ENCODE data around the gene THEMIS.

THEMIS gene

DNA sequence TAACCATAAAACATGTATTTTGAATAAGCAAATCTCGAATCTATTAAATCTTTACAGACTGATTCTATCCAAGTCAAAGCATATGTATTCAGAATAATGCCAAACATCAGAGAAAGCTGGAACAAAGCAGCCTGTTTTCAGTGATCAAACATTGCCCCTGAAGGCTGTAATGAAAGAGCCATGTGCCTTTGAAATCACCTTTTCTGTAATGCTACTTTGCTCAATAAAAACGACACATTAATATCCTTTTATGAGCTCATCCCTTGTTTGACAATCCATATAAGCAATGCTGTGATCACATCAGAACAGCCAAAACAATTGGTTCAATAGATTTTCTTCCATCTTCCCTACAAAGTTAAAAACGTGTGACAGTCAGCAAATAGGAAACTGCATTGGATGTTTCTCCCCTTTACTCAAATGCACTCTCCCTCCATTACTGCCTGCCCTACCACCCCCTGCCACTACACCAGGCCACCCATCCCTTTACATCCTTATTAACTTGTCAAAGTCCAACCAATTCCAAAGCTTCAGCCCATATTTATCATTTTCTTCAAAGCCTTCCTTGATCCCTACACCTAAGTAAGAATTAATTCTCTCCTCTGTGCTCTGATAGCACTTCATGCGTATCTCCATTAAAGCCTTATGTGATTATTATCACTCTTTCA, 42.0 kb downstream of the THEMIS start:
- DNase-seq: no peak

DNA sequence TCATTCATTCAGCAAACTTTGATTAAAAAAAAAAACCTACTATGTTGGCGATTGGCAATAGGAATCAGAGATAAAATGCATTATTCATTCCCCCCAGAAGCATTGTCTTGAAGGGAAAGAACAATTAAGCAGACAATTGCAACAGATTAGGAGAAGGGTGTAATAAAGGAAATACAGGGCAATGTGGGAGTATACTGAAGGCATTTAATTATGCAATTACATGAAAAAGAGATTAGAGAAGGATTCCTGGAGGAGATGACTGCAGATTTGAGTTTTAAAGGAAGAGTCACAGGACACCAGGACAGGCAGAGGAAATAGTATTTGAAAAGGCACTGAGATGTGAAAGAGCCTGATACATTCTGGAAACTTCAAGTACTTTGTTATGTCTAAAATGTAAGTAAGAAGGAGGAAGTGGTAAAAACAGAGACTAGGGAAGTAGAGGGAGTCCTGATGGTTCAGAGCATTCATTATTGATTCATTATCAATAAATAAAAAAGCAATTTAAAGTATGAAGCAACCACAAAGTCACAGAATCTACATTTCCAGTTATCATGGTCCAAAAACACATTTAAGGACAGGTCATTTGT, 43.7 kb downstream of the THEMIS start:
- DNase-seq: no peak

- DNase-seq: peak in 2 of 3 donors; percentile 2 to 4
These were observed 45.2 kb downstream of the THEMIS start for GRCh38 chr6:127855542-127856159.

- DNase-seq: no peak
These were observed 46.8 kb downstream of the THEMIS start for GRCh38 chr6:127854009-127854408.

- no peak for DNase-seq
These were observed 49.7 kb downstream of the THEMIS start for GRCh38 chr6:127851197-127851596.

DNA sequence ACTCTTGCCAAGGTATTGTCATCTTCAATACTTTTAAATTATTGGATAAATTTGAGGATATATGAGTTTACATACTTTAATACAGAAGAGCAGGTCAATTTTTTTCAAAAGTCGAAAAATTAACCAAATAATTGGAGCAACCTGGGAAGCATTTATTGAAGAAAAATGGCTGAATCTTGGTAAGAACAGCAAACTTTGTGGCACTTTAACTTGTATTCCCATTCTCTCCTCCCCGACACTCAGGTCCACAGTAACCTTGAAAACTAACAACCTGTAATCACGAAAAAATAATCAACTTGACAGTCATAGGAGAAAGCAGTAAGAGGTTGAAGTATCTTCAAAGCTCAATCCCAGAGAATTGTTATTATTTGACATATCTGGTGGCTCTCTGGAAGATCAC, 55.6 kb downstream of the THEMIS start:
- DNase-seq: no peak

GRCh38 chr6:127844529-127844928, 56.3 kb downstream of the THEMIS start:
- no peak for DNase-seq

GRCh38 chr6:127843582-127843981, 57.3 kb downstream of the THEMIS start:
- DNase-seq: no peak

GRCh38 chr6:127842562-127842961, 58.3 kb downstream of the THEMIS start:
- no peak for DNase-seq

- DNase-seq: no peak
These were observed 59.0 kb downstream of the THEMIS start for GRCh38 chr6:127841811-127842210.

- no peak for DNase-seq
These were observed 66.7 kb downstream of the THEMIS start for GRCh38 chr6:127834136-127834535.

DNA sequence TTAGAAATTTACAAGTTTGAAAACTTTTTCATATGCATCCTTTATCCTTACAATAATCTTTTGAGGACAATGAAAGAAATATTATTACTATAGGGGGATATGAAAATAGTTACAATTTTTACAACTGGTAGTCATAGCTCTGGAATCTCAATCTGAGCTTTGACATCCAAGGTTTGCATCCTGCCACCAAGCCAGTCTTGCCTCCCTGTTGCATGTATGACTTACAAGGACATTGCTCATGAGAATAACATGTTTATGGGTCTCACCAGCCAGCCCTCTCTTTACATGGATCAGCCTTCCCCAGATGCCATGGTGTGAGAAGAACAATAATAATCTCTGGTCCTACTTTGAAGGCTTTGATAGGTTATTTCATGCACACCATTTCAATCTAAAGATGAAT, 67.5 kb downstream of the THEMIS start:
- DNase-seq: no peak

DNA sequence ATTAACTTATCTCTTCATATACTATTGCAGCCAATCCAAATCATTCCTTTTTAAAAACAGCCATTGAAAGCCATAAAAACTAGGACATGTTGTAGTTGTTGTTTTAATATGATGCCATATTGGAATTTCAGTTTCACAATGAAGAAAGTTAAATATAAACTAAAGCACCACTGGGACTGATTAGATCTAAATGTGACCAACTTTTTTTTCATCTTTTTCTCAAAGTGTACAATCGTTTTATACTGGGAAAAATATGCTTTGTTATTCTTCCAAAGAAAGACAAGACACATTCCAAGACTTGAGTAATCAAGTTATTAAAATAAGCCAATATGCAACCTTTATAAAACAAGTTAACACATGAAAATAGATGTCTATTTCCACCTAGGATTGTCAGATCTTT, 68.5 kb downstream of the THEMIS start:
- DNase-seq: no peak

- DNase-seq: no peak
These were observed 76.8 kb downstream of the THEMIS start for GRCh38 chr6:127824061-127824460.

- DNase-seq: no peak
These were observed 79.4 kb downstream of the THEMIS start for GRCh38 chr6:127821431-127821830.

DNA sequence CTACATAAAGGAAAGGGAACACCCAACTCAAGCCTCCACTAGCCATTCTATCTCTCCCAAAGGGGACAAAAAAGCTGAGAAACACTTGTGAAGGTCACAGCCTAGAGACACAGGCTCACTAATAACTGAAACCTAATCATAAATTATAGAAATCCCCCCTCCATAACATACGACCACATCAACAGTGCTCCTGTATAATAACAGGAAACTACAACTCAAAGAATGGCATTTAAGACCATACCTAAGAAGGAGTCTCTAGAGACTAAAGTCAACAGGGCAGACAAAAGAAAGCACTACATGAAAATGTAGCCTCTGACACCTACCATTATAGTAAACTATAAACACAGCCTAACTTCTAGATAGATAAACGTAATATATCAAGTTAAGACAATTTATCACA, 82.7 kb downstream of the THEMIS start:
- DNase-seq: no peak

DNA sequence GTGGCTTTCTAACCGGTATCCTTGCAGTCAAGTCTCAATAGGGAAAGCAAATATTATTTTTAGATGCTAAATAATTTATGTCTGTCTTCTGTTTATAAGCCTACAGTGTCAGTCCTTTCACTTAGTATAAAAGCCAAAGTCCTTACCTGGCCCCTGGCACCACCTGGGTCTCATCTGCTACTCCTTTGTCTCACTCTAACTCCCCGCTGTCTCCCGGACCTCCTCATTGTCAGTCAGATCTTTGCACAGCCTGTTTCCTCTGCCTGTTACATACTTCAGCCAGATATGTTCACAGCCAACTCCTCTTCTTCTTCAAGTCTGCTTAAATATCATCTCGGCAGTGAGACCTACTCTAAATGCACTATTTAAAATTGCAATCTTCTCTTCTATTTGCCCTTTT, 84.2 kb downstream of the THEMIS start:
- no peak for DNase-seq

- no peak for DNase-seq
These were observed 87.2 kb downstream of the THEMIS start for GRCh38 chr6:127813699-127814027.

DNA sequence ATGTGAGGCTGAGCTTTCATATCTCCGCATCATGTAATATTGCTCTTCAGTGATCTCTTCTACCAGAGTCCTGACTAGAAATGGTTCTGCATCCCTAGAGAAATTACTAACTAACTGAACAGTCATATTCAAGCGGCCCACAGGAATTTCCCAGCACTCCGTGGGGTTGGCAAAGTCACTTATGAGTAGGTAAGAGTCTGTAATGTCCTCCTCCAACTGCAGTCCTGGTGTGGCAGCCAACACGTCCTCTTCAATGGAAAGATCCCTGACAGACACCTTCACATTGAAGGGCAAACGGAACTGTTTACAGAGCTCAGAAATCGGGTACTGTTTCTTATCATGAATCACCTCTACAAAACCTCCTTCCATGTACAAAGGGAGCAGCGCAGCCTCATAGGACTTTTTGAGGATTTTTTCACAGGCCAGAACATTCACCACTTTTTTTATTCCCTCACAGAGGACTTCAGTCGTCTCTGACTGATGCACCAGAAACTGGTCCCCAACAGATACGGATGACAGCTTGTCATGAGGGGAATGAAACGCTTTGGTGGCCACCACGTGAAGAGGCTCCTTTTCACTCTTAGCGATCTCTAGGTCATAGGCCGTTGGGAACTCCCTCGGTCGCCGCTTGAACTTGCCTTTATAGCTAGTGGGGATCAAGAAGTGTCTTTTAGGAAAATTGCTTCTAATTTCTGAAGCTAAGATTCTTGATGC, 87.7 kb downstream of the THEMIS start:
- DNase-seq: no peak

- no peak for DNase-seq
These were observed 88.8 kb downstream of the THEMIS start for GRCh38 chr6:127811900-127812570.

GRCh38 chr6:127807806-127808517, 92.9 kb downstream of the THEMIS start:
- no peak for DNase-seq

DNA sequence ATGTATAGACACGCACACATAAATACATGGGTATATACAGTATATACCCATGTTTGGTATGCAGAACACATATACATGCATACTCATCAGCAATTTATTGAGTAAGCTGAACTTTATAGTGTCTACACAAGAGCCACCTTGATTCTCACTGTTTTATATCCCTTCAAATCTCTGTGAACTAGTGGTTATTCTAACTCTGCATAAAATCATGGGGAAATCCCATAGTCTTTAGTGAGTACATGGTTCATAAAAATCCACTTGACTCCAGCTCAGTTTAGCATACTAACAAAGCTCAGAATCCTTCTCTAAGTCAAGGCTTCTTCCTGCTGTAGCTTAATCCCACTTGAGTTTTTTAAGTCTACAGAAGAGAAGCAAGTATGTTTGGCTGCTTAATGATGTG, 104.1 kb downstream of the THEMIS start:
- no peak for DNase-seq

GRCh38 chr6:127794405-127794804, 106.5 kb downstream of the THEMIS start:
- DNase-seq: no peak
